Measurements from ENCODE around the gene MAST4.
"Not testable (repeated sequence)": the region's sequence is repeated elsewhere in the genome, so short reads cannot be mapped to it uniquely, and the experiment has no call there.

DNA sequence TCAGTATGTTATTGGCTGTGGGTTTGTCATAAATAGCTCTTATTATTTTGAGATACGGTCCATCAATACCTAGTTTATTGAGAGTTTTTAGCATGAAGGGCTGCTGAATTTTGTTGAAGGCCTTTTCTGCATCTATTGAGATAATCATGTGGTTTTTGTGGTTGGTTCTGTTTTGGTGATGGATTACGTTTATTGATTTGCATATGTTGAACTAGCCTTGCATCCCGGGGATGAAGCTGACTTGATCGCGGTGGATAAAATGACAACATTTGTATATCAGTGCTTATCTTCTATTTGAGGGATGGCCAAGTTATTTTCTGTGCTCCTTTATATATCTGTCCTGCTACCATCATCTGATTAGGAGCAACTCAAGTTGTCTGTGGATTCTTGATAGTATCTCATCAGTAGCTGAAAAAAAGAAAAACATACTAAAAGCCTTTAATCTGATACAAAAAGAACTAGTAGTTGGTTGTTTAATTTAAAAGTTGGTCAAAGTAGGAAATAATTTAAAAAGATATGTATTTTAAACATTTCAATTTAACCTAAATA lies 531.2 kb downstream of the MAST4 start:
- TF ChIP-seq, protein P1, sequence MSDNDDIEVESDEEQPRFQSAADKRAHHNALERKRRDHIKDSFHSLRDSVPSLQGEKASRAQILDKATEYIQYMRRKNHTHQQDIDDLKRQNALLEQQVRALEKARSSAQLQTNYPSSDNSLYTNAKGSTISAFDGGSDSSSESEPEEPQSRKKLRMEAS (IDR thresholded peaks at IDR 0.05) = not testable (repeated sequence)
- TF ChIP-seq, protein P2, sequence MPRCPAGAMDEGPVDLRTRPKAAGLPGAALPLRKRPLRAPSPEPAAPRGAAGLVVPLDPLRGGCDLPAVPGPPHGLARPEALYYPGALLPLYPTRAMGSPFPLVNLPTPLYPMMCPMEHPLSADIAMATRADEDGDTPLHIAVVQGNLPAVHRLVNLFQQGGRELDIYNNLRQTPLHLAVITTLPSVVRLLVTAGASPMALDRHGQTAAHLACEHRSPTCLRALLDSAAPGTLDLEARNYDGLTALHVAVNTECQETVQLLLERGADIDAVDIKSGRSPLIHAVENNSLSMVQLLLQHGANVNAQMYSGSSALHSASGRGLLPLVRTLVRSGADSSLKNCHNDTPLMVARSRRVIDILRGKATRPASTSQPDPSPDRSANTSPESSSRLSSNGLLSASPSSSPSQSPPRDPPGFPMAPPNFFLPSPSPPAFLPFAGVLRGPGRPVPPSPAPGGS (IDR thresholded peaks at IDR 0.05) = not testable (repeated sequence)
- TF ChIP-seq RAD21 (conservative IDR thresholded peaks at IDR 0.05 in 1 of 2, IDR thresholded peaks at IDR 0.05 in 1 of 2); JUN (IDR thresholded peaks at IDR 0.05); SMC3 (IDR thresholded peaks at IDR 0.05); JUNB (IDR thresholded peaks at IDR 0.05); KDM1A (IDR thresholded peaks at IDR 0.05; ENCODE audit: low read depth); HOXA7 (CRISPR knock-in tag; IDR thresholded peaks at IDR 0.05): not testable (repeated sequence)
- TF ChIP-seq, protein P3, sequence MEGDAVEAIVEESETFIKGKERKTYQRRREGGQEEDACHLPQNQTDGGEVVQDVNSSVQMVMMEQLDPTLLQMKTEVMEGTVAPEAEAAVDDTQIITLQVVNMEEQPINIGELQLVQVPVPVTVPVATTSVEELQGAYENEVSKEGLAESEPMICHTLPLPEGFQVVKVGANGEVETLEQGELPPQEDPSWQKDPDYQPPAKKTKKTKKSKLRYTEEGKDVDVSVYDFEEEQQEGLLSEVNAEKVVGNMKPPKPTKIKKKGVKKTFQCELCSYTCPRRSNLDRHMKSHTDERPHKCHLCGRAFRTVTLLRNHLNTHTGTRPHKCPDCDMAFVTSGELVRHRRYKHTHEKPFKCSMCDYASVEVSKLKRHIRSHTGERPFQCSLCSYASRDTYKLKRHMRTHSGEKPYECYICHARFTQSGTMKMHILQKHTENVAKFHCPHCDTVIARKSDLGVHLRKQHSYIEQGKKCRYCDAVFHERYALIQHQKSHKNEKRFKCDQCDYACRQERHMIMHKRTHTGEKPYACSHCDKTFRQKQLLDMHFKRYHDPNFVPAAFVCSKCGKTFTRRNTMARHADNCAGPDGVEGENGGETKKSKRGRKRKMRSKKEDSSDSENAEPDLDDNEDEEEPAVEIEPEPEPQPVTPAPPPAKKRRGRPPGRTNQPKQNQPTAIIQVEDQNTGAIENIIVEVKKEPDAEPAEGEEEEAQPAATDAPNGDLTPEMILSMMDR (IDR thresholded peaks at IDR 0.05) = not testable (repeated sequence)
- TF ChIP-seq, protein P4, sequence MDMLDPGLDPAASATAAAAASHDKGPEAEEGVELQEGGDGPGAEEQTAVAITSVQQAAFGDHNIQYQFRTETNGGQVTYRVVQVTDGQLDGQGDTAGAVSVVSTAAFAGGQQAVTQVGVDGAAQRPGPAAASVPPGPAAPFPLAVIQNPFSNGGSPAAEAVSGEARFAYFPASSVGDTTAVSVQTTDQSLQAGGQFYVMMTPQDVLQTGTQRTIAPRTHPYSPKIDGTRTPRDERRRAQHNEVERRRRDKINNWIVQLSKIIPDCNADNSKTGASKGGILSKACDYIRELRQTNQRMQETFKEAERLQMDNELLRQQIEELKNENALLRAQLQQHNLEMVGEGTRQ (IDR thresholded peaks at IDR 0.05) = not testable (repeated sequence)

Data from A549 (cell line).